ENCODE data around the gene SUSD2.

DNA sequence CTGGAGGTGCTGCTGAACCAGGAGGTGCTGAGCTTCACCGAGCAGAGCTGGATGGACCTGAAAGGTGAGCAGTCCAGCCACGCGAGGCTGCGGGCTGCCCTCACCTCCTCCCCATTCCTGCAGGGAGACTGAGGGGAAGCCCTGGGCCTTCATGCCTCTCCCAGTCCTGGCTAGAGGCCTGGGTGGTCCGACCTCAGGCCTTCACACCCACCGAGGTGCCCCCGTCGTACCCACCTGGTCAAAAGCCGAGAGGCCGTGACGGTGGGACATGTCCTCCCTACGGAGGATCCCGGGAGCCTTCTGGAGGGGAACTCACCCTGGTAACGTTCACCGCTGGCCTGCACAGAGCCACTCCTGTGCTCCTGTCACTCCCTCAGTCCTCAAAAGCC, 5.1 kb downstream of the SUSD2 start:
- TF ChIP-seq, protein P1, sequence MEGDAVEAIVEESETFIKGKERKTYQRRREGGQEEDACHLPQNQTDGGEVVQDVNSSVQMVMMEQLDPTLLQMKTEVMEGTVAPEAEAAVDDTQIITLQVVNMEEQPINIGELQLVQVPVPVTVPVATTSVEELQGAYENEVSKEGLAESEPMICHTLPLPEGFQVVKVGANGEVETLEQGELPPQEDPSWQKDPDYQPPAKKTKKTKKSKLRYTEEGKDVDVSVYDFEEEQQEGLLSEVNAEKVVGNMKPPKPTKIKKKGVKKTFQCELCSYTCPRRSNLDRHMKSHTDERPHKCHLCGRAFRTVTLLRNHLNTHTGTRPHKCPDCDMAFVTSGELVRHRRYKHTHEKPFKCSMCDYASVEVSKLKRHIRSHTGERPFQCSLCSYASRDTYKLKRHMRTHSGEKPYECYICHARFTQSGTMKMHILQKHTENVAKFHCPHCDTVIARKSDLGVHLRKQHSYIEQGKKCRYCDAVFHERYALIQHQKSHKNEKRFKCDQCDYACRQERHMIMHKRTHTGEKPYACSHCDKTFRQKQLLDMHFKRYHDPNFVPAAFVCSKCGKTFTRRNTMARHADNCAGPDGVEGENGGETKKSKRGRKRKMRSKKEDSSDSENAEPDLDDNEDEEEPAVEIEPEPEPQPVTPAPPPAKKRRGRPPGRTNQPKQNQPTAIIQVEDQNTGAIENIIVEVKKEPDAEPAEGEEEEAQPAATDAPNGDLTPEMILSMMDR (IDR thresholded peaks at IDR 0.05; ENCODE audit: control extremely low read depth in 1 of 3, insufficient read depth in 1 of 3, low read depth in 1 of 3, low read length in 3 of 3) = no peak
- TF ChIP-seq POLR2AphosphoS5 (IDR thresholded peaks at IDR 0.05; ENCODE audit: low read depth, low read length) = no peak
- no peak for TF ChIP-seq CEBPB (IDR thresholded peaks at IDR 0.05; ENCODE audit: low read depth, low read length)
- no peak for TF ChIP-seq CHD2 (IDR thresholded peaks at IDR 0.05; ENCODE audit: low read length)
- no peak for TF ChIP-seq SUZ12 (IDR thresholded peaks at IDR 0.05; ENCODE audit: low read length)
- TF ChIP-seq YY1 (IDR thresholded peaks at IDR 0.05; ENCODE audit: low read depth, low read length) = no peak
- TF ChIP-seq RAD21 (IDR thresholded peaks at IDR 0.05 in 1 of 2, conservative IDR thresholded peaks at IDR 0.05 in 1 of 2; ENCODE audit: low read depth in 2 of 2, low read length in 2 of 2) = no peak
- TF ChIP-seq EZH2 (IDR thresholded peaks at IDR 0.05; ENCODE audit: low read depth, low read length, severe bottlenecking) = no peak
- TF ChIP-seq TAF1 (IDR thresholded peaks at IDR 0.05; ENCODE audit: low read depth, low read length) = no peak
- TF ChIP-seq EP300 (IDR thresholded peaks at IDR 0.05; ENCODE audit: borderline replicate concordance in 1 of 2, low read depth in 2 of 2, low read length in 2 of 2) = no peak
